HG03064 (cell line): ENCODE measurements around the gene NALF2.

Source experiments
- ATAC-seq: cut with Tn5 transposase; IDR thresholded peaks from one replicate; pipeline ENCODE4 v1.9.1; 2021; ENCODE audit warnings: low read depth; ENCODE audit not compliant: unreplicated experiment

Gene NALF2

GRCh38 chrX:69503782-69504625 is at the start of gene NALF2:
Gene NALF2 (plus strand): TSS chrX:69504326. CDS start chrX:69505283, 957 bp downstream.
- ATAC-seq = no peak

- no peak for ATAC-seq
These were observed 46.4 kb upstream of the NALF2 start for GRCh38 chrX:69457756-69458155.

- no peak for ATAC-seq
These were observed 37.6 kb upstream of the NALF2 start for GRCh38 chrX:69466546-69466945.

- ATAC-seq = no peak
These were observed 34.2 kb upstream of the NALF2 start for GRCh38 chrX:69469975-69470374.

GRCh38 chrX:69489625-69490024 is 14.5 kb upstream of the NALF2 start:
- no peak for ATAC-seq

- no peak for ATAC-seq
These were observed 10.9 kb upstream of the NALF2 start for GRCh38 chrX:69493193-69493592.

- no peak for ATAC-seq
These were observed 10.4 kb upstream of the NALF2 start for GRCh38 chrX:69493766-69494165.

GRCh38 chrX:69496183-69496582 is 7.9 kb upstream of the NALF2 start:
- no peak for ATAC-seq

GRCh38 chrX:69501429-69501828 is 2.7 kb upstream of the NALF2 start:
- no peak for ATAC-seq

GRCh38 chrX:69503228-69503781 is 821 bp upstream of the NALF2 start:
- no peak for ATAC-seq

GRCh38 chrX:69504626-69505612 is 793 bp downstream of the NALF2 start:
- ATAC-seq = no peak

- ATAC-seq = no peak
These were observed 1.9 kb downstream of the NALF2 start for GRCh38 chrX:69505772-69506616.

GRCh38 chrX:69506617-69507499 is 2.7 kb downstream of the NALF2 start:
- ATAC-seq = no peak

- no peak for ATAC-seq
These were observed 3.3 kb downstream of the NALF2 start for GRCh38 chrX:69507500-69507789.

GRCh38 chrX:69508610-69509009 is 4.5 kb downstream of the NALF2 start:
- ATAC-seq = no peak

GRCh38 chrX:69510137-69510715 is 6.1 kb downstream of the NALF2 start:
- no peak for ATAC-seq

GRCh38 chrX:69510914-69511513 is 6.9 kb downstream of the NALF2 start:
- ATAC-seq = no peak

- no peak for ATAC-seq
These were observed 17.9 kb downstream of the NALF2 start for GRCh38 chrX:69522052-69522451.

GRCh38 chrX:69523314-69523713 is 19.2 kb downstream of the NALF2 start:
- no peak for ATAC-seq
